ENCODE measurements around the gene TMEM50B.
A peak's percentile ranks its signal among the peaks of the same experiment; 100 is the strongest.
"Not testable (repeated sequence)": the region's sequence is repeated elsewhere in the genome, so short reads cannot be mapped to it uniquely, and the experiment has no call there.

The TMEM50B gene

DNA sequence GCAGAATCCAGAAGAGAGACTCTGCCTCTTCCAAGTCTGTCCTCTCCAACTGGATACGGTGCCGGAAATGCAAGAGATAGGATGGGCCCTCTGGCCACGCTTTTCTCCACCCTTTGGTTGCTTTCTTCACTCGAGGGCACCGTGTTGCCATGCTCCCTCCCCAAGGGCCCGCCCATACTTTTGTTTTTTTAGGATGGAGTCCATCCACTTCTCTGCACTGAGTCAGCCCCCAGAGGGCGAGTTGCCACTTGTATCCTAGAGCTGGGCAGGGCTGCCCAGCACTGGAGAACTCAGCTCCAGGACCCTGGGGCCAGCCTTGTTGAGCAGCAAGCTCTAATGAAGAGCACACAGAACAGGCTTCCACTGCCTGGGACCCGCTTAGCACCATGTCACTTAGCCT is 51.1 kb downstream of the TMEM50B start:
- DNase-seq (ENCODE audit: low read depth): no peak

- no peak for DNase-seq (ENCODE audit: low read depth)
Measured at GRCh38 chr21:33427051-33427450, 52.7 kb downstream of the TMEM50B start.

DNA sequence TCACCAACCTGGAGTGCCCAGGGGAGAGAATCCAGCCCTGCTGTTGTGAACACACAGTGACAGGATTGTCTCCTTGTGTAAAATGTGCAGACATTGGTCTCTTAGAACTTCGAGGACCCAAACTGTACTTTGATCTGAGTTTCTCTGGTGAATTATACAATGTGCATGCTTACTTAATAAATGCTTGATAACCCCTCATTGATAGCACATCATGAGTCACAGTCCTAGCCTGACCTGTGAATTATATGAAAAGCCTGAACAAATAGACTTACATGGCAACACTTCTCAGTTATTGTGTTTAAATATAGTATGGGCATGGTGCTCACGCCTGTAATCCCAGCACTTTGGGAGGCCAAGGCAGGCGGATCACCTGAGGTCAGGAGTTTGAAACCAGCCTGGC is 53.9 kb downstream of the TMEM50B start:
- no peak for DNase-seq (ENCODE audit: low read depth)

DNA sequence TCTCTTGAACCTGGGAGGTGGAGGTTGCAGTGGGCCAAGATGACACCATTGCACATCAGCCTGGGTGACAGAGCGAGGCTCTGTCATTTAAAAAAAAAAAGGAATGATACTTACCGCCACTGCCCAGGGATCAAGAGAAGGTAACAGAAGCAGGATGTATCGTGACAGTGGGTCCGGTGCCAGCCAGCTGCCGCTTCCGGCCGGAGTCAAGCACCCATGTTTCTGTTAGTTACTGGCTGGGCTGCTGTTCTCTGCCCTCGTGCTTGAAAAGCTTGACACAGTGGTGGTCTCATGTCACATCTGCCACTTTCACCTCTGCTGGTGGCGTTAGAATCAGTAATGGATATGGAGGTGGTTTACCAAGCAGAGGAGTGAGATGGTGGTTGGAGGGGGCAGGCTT is 55.6 kb downstream of the TMEM50B start:
- no peak for DNase-seq (ENCODE audit: low read depth)

- no peak for DNase-seq (ENCODE audit: low read depth)
Measured at GRCh38 chr21:33421713-33422393, 57.9 kb downstream of the TMEM50B start.

GRCh38 chr21:33419538-33420123 is 60.1 kb downstream of the TMEM50B start:
- no peak for DNase-seq (ENCODE audit: low read depth)

DNA sequence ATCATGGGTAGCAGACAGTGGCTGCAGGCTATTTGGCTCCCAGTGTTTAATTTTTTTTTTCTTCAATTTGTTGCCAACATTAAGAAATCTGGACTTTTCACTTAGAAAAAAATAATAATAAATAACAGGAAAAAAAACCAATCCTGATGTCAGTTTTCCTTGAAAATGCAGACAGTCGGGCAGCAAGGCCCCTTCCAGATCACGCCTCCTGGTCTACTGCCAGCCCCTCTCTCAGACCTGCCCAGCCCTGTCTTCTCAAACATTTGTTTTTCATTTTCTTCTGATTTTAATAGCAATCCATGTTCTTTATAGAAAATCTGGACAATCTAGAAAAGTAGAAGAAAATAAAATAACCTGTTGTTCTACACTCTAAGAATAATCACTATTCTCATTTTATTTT is 61.1 kb downstream of the TMEM50B start:
- no peak for DNase-seq (ENCODE audit: low read depth)

GRCh38 chr21:33414926-33415325 is 64.8 kb downstream of the TMEM50B start:
- DNase-seq (ENCODE audit: low read depth): no peak

DNA sequence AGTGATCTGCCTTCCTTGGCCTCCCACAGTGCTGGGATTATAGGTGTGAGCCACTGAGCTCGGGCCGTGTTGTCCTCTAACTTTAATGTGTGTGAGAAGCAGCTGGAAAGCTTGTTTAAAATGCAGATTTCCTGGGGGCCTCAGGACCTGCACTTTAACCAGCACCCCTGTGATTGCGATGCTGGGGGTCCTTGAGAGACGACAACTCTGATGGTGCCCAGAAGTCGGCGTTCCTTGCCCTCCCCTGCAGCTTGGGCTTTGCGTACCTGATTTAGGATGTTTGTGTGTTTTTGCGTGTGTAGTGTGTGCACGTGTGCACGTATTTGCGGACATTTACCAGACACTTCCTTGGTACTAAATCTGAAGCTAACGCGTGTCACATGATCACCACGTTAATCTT is 65.7 kb downstream of the TMEM50B start:
- no peak for DNase-seq (ENCODE audit: low read depth)

DNA sequence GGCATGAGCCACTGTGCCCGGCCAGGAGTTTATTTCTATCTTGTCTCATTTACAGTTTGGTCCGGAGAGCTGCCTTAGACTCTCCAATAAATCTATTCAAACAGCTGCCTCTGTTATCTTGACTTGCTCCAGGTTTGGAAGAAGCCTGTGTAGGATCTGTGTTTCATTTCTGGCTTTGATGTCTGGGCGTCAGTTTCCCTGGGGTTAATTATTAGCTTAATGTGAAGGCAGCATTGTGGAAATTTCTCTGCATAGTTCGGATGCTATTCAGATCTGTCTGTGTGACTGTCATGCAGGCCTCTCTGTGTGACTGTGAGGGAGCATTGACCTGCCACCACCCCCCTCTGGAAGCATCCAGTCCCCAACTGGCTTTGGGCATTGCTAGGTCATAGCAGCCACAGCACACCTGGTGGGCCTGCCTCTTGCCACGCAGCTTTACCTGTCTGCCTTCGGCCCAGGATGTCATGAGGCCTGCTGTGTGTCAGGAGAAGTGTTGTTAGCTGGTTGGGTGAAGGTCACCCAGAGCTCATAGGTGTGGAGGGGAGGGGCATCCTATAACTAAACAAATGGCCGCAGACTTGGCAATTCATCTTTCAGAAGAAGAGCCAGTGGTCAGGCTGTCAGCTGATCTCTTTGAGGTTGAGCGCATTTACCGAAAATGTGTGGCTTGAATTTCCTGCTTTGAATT is 66.8 kb downstream of the TMEM50B start:
- no peak for DNase-seq (ENCODE audit: low read depth)

DNA sequence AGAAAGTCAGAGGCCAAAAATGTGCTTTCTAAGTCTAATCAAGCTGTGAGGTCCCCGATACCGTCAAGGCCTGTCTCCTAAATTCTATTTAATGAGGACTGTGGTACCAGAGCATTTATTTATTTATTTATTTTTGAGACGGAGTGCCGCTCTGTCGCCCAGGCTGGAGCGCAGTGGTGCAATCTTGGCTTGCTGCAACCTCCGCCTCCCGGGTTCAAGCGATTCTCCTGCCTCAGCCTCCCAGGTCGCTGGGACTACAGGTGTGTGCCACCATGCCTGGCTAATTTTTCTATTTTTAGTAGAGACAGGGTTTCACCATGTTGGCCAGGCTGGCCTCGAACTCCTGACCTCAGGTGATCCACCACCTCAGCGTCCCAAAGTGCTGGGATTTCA is 67.3 kb downstream of the TMEM50B start:
- not testable (repeated sequence) for DNase-seq (ENCODE audit: low read depth)

- no peak for DNase-seq (ENCODE audit: low read depth)
Measured at GRCh38 chr21:33411949-33412430, 67.8 kb downstream of the TMEM50B start.

GRCh38 chr21:33406493-33406892 is 73.3 kb downstream of the TMEM50B start:
- no peak for DNase-seq (ENCODE audit: low read depth)

DNA sequence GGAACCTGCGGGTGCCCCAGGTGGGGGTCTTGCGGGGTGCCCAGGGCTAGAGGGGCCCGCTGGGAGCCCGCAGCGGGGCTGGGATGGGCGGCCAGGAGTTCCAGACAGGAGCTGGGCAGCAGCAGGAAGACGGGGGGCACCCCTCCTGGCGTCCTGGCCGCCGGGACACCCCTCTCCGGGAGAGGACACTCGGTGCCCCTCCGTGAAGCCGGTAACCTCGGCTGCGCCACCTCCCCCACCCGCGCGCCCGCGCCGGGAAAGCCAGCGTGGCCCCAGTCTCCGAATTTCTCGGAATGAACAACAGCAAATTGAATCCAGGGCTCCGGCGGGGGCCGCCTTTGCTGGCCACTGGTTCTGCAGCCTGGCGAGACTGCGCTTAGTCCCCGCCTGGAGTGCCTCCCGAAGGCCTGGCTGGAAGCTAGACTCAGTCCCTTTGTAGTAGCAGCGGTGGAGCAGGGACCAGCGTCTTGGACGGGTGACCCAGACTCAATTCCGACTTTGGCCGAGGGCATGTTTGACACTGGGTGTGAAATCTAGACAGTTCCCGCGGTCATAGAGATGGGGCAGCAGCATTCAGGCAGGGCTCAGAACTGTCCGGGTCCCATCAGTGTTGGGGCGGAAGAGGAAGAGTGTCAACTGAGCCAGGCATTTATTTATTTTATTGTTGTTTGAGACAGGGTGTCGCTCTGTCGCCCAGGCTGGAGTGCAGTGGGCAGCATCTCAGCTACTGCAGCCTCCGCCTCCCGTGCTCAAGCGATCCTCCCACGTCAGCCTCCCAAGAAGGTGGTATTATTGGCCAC is 75.8 kb downstream of the TMEM50B start:
- no peak for DNase-seq (ENCODE audit: low read depth)

DNA sequence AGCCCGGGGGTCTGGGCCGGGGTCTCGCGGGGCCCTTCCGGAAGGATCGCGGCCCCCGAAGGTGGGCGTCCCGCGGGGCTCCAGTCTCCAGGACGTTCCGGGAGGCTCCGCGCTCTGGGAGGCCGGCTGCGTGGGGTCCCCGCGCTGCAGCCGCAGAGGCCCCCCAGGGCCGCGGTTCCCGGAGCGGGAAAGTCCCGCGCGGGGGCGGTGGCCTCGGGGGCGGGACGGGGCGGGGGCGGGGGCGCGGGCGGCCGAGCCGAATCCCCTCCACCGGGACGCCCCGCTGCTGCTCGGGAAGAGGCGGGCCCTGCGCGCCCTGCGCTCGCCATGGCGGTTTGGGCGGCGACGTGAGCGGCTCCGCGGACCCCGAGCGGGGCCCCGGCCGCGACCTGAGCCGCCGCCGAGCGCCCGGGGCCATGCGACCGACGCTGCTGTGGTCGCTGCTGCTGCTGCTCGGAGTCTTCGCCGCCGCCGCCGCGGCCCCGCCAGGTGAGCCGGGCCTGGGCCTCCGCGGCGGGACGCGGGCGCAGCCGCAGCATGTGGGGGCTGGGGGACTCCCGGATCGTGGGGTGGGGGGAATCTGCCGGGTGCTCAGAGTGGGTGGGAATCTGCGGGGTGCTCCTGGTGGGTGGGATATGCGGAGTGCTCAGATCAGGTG is 76.5 kb downstream of the TMEM50B start, which contains the start of gene IFNGR2:
IFNGR2 (plus strand) TSS at position 286 of the 658 bp plus-strand sequence; CDS start at position 417, 131 bp downstream.
- DNase-seq (ENCODE audit: low read depth): peak; percentile 38

- no peak for DNase-seq (ENCODE audit: low read depth)
Measured at GRCh38 chr21:33402001-33402979, 77.5 kb downstream of the TMEM50B start.

DNA sequence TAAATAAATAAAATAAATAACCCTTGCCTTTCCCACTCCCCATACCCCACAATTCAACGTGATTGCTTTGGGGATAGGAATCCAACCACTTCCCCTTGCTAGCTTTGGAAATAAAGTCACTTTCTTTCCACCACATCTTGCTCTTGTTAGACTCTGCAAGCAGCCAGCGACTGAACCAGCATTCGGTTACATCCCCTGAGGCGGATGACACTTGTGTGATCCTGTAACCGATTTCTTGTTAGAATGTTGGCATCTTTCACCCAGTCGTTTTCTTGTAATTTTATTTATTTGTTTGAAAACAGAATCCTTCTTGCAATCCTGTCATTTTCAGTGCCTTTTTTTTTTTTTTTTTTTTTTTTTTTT is 78.2 kb downstream of the TMEM50B start:
- no peak for DNase-seq (ENCODE audit: low read depth)
